ENCODE measurements around the gene WIF1. TPM values are rescaled to one million over a fixed set of nuclear protein-coding genes. Genes with fewer than 3 reads are reported as not detected.

WIF1 gene
- total RNA-seq, 4 donors from 2014 or later: 1.6 to 3.0 TPM; not detected in 2

- ATAC-seq: no peak
- WGBS, 2 donors (ENCODE audit: low coverage in 1 of 2): 25 to 50% methylated on average over 1 of the region's 1 CpG
- H3K9me3 ChIP-seq: no peaks in the 10 kb centered on the region
- no peak overlapping the region for H3K27ac ChIP-seq
- no peaks in the 10 kb centered on the region for H3K4me1 ChIP-seq
- no peaks in the 10 kb centered on the region for H3K27me3 ChIP-seq
- no peak overlapping the region for H3K4me3 ChIP-seq
- TF ChIP-seq, protein P1, sequence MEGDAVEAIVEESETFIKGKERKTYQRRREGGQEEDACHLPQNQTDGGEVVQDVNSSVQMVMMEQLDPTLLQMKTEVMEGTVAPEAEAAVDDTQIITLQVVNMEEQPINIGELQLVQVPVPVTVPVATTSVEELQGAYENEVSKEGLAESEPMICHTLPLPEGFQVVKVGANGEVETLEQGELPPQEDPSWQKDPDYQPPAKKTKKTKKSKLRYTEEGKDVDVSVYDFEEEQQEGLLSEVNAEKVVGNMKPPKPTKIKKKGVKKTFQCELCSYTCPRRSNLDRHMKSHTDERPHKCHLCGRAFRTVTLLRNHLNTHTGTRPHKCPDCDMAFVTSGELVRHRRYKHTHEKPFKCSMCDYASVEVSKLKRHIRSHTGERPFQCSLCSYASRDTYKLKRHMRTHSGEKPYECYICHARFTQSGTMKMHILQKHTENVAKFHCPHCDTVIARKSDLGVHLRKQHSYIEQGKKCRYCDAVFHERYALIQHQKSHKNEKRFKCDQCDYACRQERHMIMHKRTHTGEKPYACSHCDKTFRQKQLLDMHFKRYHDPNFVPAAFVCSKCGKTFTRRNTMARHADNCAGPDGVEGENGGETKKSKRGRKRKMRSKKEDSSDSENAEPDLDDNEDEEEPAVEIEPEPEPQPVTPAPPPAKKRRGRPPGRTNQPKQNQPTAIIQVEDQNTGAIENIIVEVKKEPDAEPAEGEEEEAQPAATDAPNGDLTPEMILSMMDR (IDR thresholded peaks at IDR 0.05): no peak
- TF ChIP-seq POLR2AphosphoS5 (IDR thresholded peaks at IDR 0.05) (no peak), EP300 (IDR thresholded peaks at IDR 0.05) (no peak), POLR2A (IDR thresholded peaks at IDR 0.05) (no peak)
- H3K36me3 ChIP-seq: no peaks in the 10 kb centered on the region
These were observed 31.5 kb upstream of the WIF1 start for GRCh38 chr12:65152596-65152995.

DNA sequence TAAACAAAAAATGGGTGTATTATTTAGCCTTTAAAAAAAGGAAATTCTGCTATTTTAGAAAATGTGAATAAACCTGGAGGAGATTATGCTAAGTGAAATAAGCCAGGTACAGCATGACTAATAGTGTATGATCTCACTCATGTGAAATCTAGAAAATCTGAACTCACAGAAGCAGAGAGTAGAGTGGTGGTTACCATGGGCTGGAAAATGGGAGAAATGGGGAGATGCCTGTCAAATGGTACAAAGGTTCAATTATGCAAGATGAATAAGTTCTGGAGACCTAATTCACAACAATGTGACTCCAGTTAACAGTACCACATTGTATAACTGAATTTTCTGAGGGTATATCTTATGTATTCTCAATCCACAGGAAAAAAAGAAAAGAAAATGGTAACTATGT is 30.9 kb upstream of the WIF1 start:
- H3K4me3 ChIP-seq: no peak overlapping the region
- H3K36me3 ChIP-seq: no peaks in the 10 kb centered on the region
- no peak overlapping the region for H3K27ac ChIP-seq
- ATAC-seq: no peak
- no peaks in the 10 kb centered on the region for H3K27me3 ChIP-seq
- H3K9me3 ChIP-seq: no peaks in the 10 kb centered on the region
- TF ChIP-seq EP300 (IDR thresholded peaks at IDR 0.05): no peak
- TF ChIP-seq POLR2A (IDR thresholded peaks at IDR 0.05): no peak
- no peak for TF ChIP-seq POLR2AphosphoS5 (IDR thresholded peaks at IDR 0.05)
- TF ChIP-seq, protein P1 (IDR thresholded peaks at IDR 0.05): no peak
- no peaks in the 10 kb centered on the region for H3K4me1 ChIP-seq

GRCh38 chr12:65147312-65147905 is 26.3 kb upstream of the WIF1 start:
- no peak for TF ChIP-seq POLR2A (IDR thresholded peaks at IDR 0.05)
- TF ChIP-seq, protein P1 (IDR thresholded peaks at IDR 0.05): no peak
- TF ChIP-seq POLR2AphosphoS5 (IDR thresholded peaks at IDR 0.05): no peak
- no peak for TF ChIP-seq EP300 (IDR thresholded peaks at IDR 0.05)
- H3K27ac ChIP-seq: no peak overlapping the region
- no peaks in the 10 kb centered on the region for H3K27me3 ChIP-seq
- WGBS, 2 donors (ENCODE audit: low coverage in 1 of 2): 8 to 56% methylated on average over 1 to 2 of the region's 2 CpGs
- ATAC-seq: no peak
- no peaks in the 10 kb centered on the region for H3K9me3 ChIP-seq
- no peak overlapping the region for H3K4me3 ChIP-seq
- no peaks in the 10 kb centered on the region for H3K4me1 ChIP-seq
- no peaks in the 10 kb centered on the region for H3K36me3 ChIP-seq

- no peak overlapping the region for H3K27ac ChIP-seq
- TF ChIP-seq POLR2A (IDR thresholded peaks at IDR 0.05): no peak
- no peak for TF ChIP-seq POLR2AphosphoS5 (IDR thresholded peaks at IDR 0.05)
- TF ChIP-seq, protein P1 (IDR thresholded peaks at IDR 0.05): no peak
- TF ChIP-seq EP300 (IDR thresholded peaks at IDR 0.05): no peak
These were observed 19.6 kb upstream of the WIF1 start for GRCh38 chr12:65140738-65141137.

DNA sequence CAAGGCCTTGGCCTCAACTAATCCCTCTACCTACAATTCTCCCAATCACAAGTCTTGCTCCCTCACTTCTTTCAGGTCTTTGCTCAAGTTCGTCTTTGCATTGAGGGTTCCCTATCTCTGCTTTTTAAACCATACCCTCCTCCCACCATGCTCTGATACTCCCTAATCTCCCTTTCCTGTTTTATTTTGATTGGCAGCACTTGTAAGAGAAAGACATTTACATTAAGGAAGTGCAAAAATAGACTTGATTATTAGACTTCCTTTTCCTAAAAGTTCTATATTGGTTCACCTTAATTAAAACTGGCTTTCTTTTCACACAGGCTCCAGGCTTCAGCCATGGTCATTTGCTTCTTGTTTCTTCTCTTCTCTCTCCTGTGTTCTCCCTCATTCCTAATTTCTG is 18.3 kb upstream of the WIF1 start:
- 42 to 86% methylated on average over 1 of the region's 1 CpG for WGBS, 2 donors (ENCODE audit: low coverage in 1 of 2)

More at GRCh38 chr12:65140738-65141137, 19.6 kb upstream of the WIF1 start:
- Histone ChIP-seq H3K9me3 (peaks cover 0 to 7% (median 0%) of the 10 kb centered on the region in 3 donors), H3K27me3 (peaks cover 5% of the 10 kb centered on the region), H3K36me3 (no peaks in the 10 kb centered on the region), H3K4me3 (no peak overlapping the region), H3K4me1 (no peaks in the 10 kb centered on the region)
- WGBS, 2 donors (ENCODE audit: low coverage in 1 of 2): 54% methylated on average over 1 of the region's 1 CpG; no CpG with 5 or more reads in 1 of the 2 donors
- no peak for ATAC-seq

More for the DNA sequence above, 18.3 kb upstream of the WIF1 start:
- Histone ChIP-seq H3K27me3 (peaks cover 5% of the 10 kb centered on the region), H3K27ac (no peak overlapping the region), H3K4me1 (no peaks in the 10 kb centered on the region), H3K36me3 (no peaks in the 10 kb centered on the region), H3K9me3 (peaks cover 0 to 13% (median 0%) of the 10 kb centered on the region in 3 donors), H3K4me3 (no peak overlapping the region)
- no peak for ATAC-seq
- TF ChIP-seq, protein P1 (IDR thresholded peaks at IDR 0.05): no peak
- TF ChIP-seq POLR2A (IDR thresholded peaks at IDR 0.05): no peak
- TF ChIP-seq POLR2AphosphoS5 (IDR thresholded peaks at IDR 0.05): no peak
- no peak for TF ChIP-seq EP300 (IDR thresholded peaks at IDR 0.05)

All from gastroesophageal sphincter (tissue), 4 donors.